Right lobe of liver (tissue), 4 donors: ENCODE results near the gene LYST.

ENCODE experiments used
- POLR2A ChIP-seq: fragments of 450-650 bp; IDR thresholded peaks from one replicate; pipeline ENCODE4 v1.6.1; 2017; ENCODE audit warnings: antibody characterized with exemption, mild to moderate bottlenecking
- TF ChIP-seq, protein P1 (sequence below), 4 donors: fragments of 200-600 bp in 3 of 4; fragments of 450-650 bp in 1 of 4; IDR thresholded peaks; one replicate each; pipeline versions ENCODE4 v1.5.1 to v1.8.0; 2016 to 2022; ENCODE audit warnings: antibody characterized with exemption in 4 of 4, mild to moderate bottlenecking in 2 of 4
- donor health status: DM: no; HTN: no; CAD: no.
- donor health status: DM: no; HTN: no; CAD: no.
- donor health status: DM: no; HTN: yes; CAD: no.

DNA sequence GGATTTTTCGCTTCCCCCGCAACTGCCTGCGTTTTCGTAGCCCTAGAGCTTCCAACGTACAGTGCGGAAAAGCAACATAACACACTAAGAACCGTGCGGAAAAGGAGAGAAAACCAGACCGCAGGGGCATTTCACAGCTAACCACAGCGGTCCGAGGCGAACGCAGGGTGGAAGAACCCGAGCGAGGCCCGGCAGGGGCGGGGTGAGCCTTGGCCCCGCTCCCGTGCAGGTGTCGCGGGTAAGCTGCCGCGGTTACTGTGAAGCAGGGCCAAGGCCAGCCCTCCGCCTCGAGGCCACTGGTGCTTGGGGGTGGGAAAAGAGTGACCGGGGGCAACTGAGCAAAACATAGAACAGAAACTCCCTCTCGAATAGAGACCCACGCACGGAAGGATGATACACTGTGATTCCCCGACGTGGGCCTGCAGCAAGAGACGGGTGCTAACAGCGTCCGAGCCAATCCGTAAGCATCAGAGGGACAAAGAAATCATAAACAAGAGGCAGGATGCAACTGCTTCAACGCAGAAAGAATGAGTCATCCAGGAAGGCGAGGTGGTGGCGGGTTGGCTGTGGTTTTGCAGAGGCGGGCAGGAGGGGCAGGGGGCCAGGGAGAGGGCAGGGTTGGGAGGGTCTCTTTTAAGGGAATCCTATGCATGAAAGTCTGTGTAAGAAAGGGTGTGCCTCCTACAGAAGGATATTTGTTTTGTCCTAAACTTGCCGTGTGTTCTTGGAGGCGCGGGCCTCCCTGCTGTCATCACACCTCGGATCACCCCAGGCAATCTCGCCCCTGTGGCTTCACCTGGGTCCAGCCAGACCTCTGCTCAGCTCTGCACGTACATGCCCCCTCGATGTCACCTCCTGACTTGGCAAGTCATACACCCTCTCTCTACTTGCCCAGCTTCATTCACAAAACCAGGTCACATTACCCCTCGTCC is 224.4 kb downstream of the LYST start:
- TF ChIP-seq, protein P1, sequence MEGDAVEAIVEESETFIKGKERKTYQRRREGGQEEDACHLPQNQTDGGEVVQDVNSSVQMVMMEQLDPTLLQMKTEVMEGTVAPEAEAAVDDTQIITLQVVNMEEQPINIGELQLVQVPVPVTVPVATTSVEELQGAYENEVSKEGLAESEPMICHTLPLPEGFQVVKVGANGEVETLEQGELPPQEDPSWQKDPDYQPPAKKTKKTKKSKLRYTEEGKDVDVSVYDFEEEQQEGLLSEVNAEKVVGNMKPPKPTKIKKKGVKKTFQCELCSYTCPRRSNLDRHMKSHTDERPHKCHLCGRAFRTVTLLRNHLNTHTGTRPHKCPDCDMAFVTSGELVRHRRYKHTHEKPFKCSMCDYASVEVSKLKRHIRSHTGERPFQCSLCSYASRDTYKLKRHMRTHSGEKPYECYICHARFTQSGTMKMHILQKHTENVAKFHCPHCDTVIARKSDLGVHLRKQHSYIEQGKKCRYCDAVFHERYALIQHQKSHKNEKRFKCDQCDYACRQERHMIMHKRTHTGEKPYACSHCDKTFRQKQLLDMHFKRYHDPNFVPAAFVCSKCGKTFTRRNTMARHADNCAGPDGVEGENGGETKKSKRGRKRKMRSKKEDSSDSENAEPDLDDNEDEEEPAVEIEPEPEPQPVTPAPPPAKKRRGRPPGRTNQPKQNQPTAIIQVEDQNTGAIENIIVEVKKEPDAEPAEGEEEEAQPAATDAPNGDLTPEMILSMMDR (IDR thresholded peaks at IDR 0.05) = no peak
- TF ChIP-seq POLR2A = no peak
